ENCODE measurements around the gene TMEM87B. TPM values are rescaled to one million over a fixed set of nuclear protein-coding genes. Genes with fewer than 3 reads are reported as not detected.

TMEM87B gene
- total RNA-seq, 1 experiment from 2014 or later, result 10.6 TPM

GRCh38 chr2:112093216-112093615, 38.1 kb downstream of the TMEM87B start (continued):
- TF ChIP-seq, protein P1, sequence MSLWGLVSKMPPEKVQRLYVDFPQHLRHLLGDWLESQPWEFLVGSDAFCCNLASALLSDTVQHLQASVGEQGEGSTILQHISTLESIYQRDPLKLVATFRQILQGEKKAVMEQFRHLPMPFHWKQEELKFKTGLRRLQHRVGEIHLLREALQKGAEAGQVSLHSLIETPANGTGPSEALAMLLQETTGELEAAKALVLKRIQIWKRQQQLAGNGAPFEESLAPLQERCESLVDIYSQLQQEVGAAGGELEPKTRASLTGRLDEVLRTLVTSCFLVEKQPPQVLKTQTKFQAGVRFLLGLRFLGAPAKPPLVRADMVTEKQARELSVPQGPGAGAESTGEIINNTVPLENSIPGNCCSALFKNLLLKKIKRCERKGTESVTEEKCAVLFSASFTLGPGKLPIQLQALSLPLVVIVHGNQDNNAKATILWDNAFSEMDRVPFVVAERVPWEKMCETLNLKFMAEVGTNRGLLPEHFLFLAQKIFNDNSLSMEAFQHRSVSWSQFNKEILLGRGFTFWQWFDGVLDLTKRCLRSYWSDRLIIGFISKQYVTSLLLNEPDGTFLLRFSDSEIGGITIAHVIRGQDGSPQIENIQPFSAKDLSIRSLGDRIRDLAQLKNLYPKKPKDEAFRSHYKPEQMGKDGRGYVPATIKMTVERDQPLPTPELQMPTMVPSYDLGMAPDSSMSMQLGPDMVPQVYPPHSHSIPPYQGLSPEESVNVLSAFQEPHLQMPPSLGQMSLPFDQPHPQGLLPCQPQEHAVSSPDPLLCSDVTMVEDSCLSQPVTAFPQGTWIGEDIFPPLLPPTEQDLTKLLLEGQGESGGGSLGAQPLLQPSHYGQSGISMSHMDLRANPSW (CRISPR knock-in tag; conservative IDR thresholded peaks at IDR 0.05; ENCODE audit: low read depth), result no peak
- TF ChIP-seq ZNF512 (CRISPR knock-in tag; IDR thresholded peaks at IDR 0.05; ENCODE audit: borderline replicate concordance) (no peak), CBFB (CRISPR knock-in tag; IDR thresholded peaks at IDR 0.05; ENCODE audit: low read depth) (no peak), JAZF1 (CRISPR knock-in tag; IDR thresholded peaks at IDR 0.05) (no peak)

DNA sequence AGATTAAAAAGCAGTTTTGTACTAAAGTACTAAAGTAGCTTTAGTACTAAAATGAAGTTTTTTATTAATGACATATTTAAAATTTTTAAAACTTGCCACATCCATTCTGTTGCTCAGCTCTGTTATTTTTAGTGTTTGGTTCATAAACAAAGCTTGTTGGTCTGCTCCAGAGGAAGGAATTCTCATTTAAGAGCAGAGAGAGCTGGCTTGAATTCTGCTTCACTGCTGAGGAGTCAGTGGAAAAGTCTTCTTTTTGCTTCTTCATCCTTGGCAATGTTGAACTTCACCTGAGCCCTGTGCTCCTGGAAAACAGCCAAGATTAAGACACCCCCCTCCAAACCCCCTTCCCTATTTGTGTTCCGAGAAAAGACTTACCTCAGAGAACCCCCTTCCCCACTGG, 40.6 kb downstream of the TMEM87B start:
- ATAC-seq (no peak), DNase-seq (ENCODE audit: low spot score) (no peak)
- H3K27me3 Mint-ChIP-seq (ENCODE audit: low read depth), result no peaks in the 10 kb centered on the region
- H3K27ac Mint-ChIP-seq, result no peak overlapping the region
- TF ChIP-seq GRHL2 (CRISPR knock-in tag; IDR thresholded peaks at IDR 0.05; ENCODE audit: insufficient replicate concordance, severe bottlenecking) (no peak), IRF2 (CRISPR knock-in tag; IDR thresholded peaks at IDR 0.05; ENCODE audit: borderline replicate concordance, low read depth) (no peak), ZNF396 (CRISPR knock-in tag; IDR thresholded peaks at IDR 0.05; ENCODE audit: borderline replicate concordance) (no peak), ESRRA (CRISPR knock-in tag; IDR thresholded peaks at IDR 0.05; ENCODE audit: borderline replicate concordance) (no peak), NR3C1 (CRISPR knock-in tag; conservative IDR thresholded peaks at IDR 0.05; ENCODE audit: low read depth) (no peak), IRF1 (CRISPR knock-in tag; IDR thresholded peaks at IDR 0.05) (no peak), HMGXB4 (CRISPR knock-in tag; IDR thresholded peaks at IDR 0.05) (no peak), ZSCAN18 (CRISPR knock-in tag; IDR thresholded peaks at IDR 0.05) (no peak), SMAD4 (CRISPR knock-in tag; IDR thresholded peaks at IDR 0.05) (no peak), ZNF121 (CRISPR knock-in tag; IDR thresholded peaks at IDR 0.05) (no peak), ZNF219 (CRISPR knock-in tag; IDR thresholded peaks at IDR 0.05; ENCODE audit: borderline replicate concordance) (no peak), GTF2I (CRISPR knock-in tag; conservative IDR thresholded peaks at IDR 0.05) (no peak), ZNF263 (CRISPR knock-in tag; IDR thresholded peaks at IDR 0.05; ENCODE audit: low read depth) (no peak)
- TF ChIP-seq, protein P2, sequence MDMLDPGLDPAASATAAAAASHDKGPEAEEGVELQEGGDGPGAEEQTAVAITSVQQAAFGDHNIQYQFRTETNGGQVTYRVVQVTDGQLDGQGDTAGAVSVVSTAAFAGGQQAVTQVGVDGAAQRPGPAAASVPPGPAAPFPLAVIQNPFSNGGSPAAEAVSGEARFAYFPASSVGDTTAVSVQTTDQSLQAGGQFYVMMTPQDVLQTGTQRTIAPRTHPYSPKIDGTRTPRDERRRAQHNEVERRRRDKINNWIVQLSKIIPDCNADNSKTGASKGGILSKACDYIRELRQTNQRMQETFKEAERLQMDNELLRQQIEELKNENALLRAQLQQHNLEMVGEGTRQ (CRISPR knock-in tag; IDR thresholded peaks at IDR 0.05), result no peak
- TF ChIP-seq, protein P3, sequence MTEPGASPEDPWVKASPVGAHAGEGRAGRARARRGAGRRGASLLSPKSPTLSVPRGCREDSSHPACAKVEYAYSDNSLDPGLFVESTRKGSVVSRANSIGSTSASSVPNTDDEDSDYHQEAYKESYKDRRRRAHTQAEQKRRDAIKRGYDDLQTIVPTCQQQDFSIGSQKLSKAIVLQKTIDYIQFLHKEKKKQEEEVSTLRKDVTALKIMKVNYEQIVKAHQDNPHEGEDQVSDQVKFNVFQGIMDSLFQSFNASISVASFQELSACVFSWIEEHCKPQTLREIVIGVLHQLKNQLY (CRISPR knock-in tag; IDR thresholded peaks at IDR 0.05), result no peak
- TF ChIP-seq, protein P4, sequence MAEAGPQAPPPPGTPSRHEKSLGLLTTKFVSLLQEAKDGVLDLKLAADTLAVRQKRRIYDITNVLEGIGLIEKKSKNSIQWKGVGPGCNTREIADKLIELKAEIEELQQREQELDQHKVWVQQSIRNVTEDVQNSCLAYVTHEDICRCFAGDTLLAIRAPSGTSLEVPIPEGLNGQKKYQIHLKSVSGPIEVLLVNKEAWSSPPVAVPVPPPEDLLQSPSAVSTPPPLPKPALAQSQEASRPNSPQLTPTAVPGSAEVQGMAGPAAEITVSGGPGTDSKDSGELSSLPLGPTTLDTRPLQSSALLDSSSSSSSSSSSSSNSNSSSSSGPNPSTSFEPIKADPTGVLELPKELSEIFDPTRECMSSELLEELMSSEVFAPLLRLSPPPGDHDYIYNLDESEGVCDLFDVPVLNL (CRISPR knock-in tag; IDR thresholded peaks at IDR 0.05; ENCODE audit: borderline replicate concordance, low read depth), result no peak
- POLR2A ChIA-PET, result no interaction called here
- CTCF ChIA-PET, result no interaction called here
- peaks cover 5% of the 10 kb centered on the region; the same call in 1 of the 2 replicates for H3K36me3 Mint-ChIP-seq
- no peaks in the 10 kb centered on the region for H3K4me1 Mint-ChIP-seq
- no peaks in the 10 kb centered on the region for H3K9me3 Mint-ChIP-seq
- H3K4me3 Mint-ChIP-seq, result no peak overlapping the region
